Fibroblast of lung (primary cell): ENCODE data around the gene CHST12. TPM values are rescaled to one million over a fixed set of nuclear protein-coding genes. Genes with fewer than 3 reads are reported as not detected.

Source experiments
- DNase-seq, 2 donors: peaks; one replicate each; pipeline versions ENCODE4 v3.0.0 to v3.0.0-alpha.2; 2010; ENCODE audit warnings: low read depth in 2 of 2
- H2AFZ ChIP-seq: 2 replicates; pipeline ENCODE4 v1.5.1; 2012; ENCODE audit warnings: low read length, control low read depth, inconsistent platforms
- H3K27ac ChIP-seq: 2 replicates; pipeline ENCODE4 v1.5.1; 2011; ENCODE audit warnings: low read length, control low read depth; ENCODE audit not compliant: insufficient read depth
- H3K27me3 ChIP-seq: 2 replicates; pipeline ENCODE4 v1.5.1; 2011; ENCODE audit warnings: mild to moderate bottlenecking, low read length; ENCODE audit not compliant: control insufficient read depth, insufficient read depth
- H3K36me3 ChIP-seq: 2 replicates; pipeline ENCODE4 v1.5.1; 2011; ENCODE audit warnings: low read length; ENCODE audit not compliant: control insufficient read depth, insufficient read depth
- H3K4me1 ChIP-seq: 2 replicates; pipeline ENCODE4 v1.5.1; 2011; ENCODE audit warnings: low read length; ENCODE audit not compliant: control insufficient read depth, insufficient read depth; ENCODE audit errors: extremely low read depth
- H3K4me2 ChIP-seq: 2 replicates; pipeline ENCODE4 v1.5.1; 2011; ENCODE audit warnings: low read length, control low read depth; ENCODE audit not compliant: insufficient read depth; ENCODE audit errors: extremely low read depth
- H3K4me3 ChIP-seq, 4 experiments: fragments of 200-600 bp in 1 of 4; sonication (generic) in 1 of 4; replicated peaks in 1 of 4; 2 replicates each; pipeline ENCODE4 v1.5.1; 2011 to 2016; ENCODE audit warnings: low read length in 4 of 4, low read depth in 3 of 4, mild to moderate bottlenecking in 3 of 4, control low read depth in 2 of 4, inconsistent platforms in 1 of 4, mixed read lengths in 1 of 4; ENCODE audit not compliant: insufficient read depth in 1 of 4; ENCODE audit errors: control extremely low read depth in 1 of 4
- H3K79me2 ChIP-seq: 2 replicates; pipeline ENCODE4 v1.5.1; 2012; ENCODE audit warnings: mild to moderate bottlenecking, low read length, inconsistent platforms; ENCODE audit not compliant: control insufficient read depth, insufficient read depth
- H3K9ac ChIP-seq: 2 replicates; pipeline ENCODE4 v1.5.1; 2011; ENCODE audit warnings: mild to moderate bottlenecking, low read length, control low read depth; ENCODE audit not compliant: insufficient read depth
- H3K9me3 ChIP-seq: 2 replicates; pipeline ENCODE4 v1.5.1; 2012; ENCODE audit warnings: low read depth, low read length; ENCODE audit not compliant: control insufficient read depth, insufficient read depth
- H4K20me1 ChIP-seq: 2 replicates; pipeline ENCODE4 v1.5.1; 2011; ENCODE audit warnings: low read length; ENCODE audit not compliant: control insufficient read depth, insufficient read depth; ENCODE audit errors: extremely low read depth
- EZH2 ChIP-seq: IDR thresholded peaks from 2 replicates; pipeline ENCODE4 v1.5.1; 2012; ENCODE audit warnings: low read length, control low read depth, mild to moderate bottlenecking; ENCODE audit errors: missing control alignments
- polyA plus RNA-seq, 2 donors: library from polyadenylated mRNA; depleted of rRNA in 1 of 2; stranded (reverse) in 1 of 2; unstranded in 1 of 2; fragments of >200 nt; gene quantifications; 2 replicates each; pipeline ENCODE4 v1.2.1, GENCODE V29; 2011 to 2012; ENCODE audit warnings: missing spikeins in 1 of 2
- total RNA-seq: library from RNA; depleted of rRNA; stranded (reverse); fragments of >200 nt; gene quantifications from 2 replicates; pipeline ENCODE4 v1.2.1, GENCODE V29; 2014
- TF ChIP-seq, protein P1 (sequence below), 2 donors: IDR thresholded peaks in 1 of 2; conservative IDR thresholded peaks in 1 of 2; 1 replicate in 1 of 2; 2 replicates in 1 of 2; pipeline ENCODE4 v1.5.1; 2011 to 2012; ENCODE audit warnings: low read length in 2 of 2, control low read depth in 1 of 2, inconsistent platforms in 1 of 2, low read depth in 1 of 2, mild to moderate bottlenecking in 1 of 2

CHST12 gene
- total and polyA plus RNA-seq, 2 donors (not counting 1 experiment from before 2014, with no cell fraction given): 3.5 to 9.5 TPM

DNA sequence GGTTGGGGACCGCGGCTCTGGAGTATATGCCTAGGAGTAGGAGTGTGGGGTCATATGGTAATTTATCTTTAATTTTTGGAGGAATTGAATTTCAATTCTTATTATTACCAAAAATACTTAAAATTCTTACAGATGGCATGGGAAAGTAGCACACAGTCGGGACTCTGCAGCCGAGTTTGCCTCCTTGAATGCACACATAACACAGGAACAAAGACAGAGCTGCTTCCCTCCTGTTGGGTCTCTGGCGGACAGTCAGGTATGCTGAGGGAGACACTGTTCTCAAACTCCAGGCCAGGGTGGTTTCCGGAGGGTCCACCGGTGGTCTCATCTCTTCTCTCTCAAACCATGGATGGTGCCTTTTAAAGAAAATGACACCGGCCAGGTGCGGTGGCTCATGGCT is 40.1 kb downstream of the CHST12 start:
- H3K36me3 ChIP-seq: no peaks in the 10 kb centered on the region
- no peaks in the 10 kb centered on the region for H3K4me1 ChIP-seq
- H4K20me1 ChIP-seq: no peaks in the 10 kb centered on the region
- H3K9me3 ChIP-seq: no peaks in the 10 kb centered on the region
- no peak overlapping the region for H3K4me2 ChIP-seq
- no peak overlapping the region for H3K4me3 ChIP-seq
- H3K9ac ChIP-seq: no peak overlapping the region
- H3K27ac ChIP-seq: no peak overlapping the region
- no peaks in the 10 kb centered on the region for H3K27me3 ChIP-seq
- no peak for TF ChIP-seq EZH2
- TF ChIP-seq, protein P1, sequence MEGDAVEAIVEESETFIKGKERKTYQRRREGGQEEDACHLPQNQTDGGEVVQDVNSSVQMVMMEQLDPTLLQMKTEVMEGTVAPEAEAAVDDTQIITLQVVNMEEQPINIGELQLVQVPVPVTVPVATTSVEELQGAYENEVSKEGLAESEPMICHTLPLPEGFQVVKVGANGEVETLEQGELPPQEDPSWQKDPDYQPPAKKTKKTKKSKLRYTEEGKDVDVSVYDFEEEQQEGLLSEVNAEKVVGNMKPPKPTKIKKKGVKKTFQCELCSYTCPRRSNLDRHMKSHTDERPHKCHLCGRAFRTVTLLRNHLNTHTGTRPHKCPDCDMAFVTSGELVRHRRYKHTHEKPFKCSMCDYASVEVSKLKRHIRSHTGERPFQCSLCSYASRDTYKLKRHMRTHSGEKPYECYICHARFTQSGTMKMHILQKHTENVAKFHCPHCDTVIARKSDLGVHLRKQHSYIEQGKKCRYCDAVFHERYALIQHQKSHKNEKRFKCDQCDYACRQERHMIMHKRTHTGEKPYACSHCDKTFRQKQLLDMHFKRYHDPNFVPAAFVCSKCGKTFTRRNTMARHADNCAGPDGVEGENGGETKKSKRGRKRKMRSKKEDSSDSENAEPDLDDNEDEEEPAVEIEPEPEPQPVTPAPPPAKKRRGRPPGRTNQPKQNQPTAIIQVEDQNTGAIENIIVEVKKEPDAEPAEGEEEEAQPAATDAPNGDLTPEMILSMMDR (conservative IDR thresholded peaks at IDR 0.05 in 1 of 2, IDR thresholded peaks at IDR 0.05 in 1 of 2; ENCODE audit: low read depth in 1 of 2, low read length in 2 of 2): no peak
- no peak for DNase-seq
- no peak overlapping the region for H2AFZ ChIP-seq
- H3K79me2 ChIP-seq: no peaks in the 10 kb centered on the region

DNA sequence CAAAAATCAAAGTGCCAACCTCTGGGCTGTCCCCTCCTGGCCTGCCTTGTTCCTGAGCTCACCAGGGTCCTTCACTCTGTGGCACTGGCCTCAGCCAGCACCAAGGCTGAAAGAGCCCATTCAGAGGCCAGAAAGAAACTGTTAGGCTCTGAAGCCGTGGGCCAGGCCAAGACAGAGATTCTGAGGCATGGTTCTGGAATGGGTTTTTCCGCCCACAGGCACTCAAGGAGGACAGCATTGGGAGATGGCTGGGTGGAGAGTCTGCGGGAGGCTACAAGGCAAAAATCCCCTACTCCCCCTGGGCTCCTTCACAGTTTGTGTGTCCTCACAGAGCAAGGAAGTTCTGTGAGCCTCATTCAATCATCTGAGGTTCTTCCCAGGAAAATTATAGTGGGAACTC is 41.1 kb downstream of the CHST12 start:
- Histone ChIP-seq H3K36me3 (no peaks in the 10 kb centered on the region), H3K27ac (no peak overlapping the region), H3K4me2 (no peak overlapping the region), H3K27me3 (no peaks in the 10 kb centered on the region), H3K4me1 (no peaks in the 10 kb centered on the region), H3K79me2 (no peaks in the 10 kb centered on the region), H3K9me3 (no peaks in the 10 kb centered on the region), H2AFZ (no peak overlapping the region), H3K4me3 (no peak overlapping the region), H3K9ac (no peak overlapping the region), H4K20me1 (no peaks in the 10 kb centered on the region)
- TF ChIP-seq EZH2: no peak
- TF ChIP-seq, protein P1 (conservative IDR thresholded peaks at IDR 0.05 in 1 of 2, IDR thresholded peaks at IDR 0.05 in 1 of 2; ENCODE audit: low read depth in 1 of 2, low read length in 2 of 2): no peak
- DNase-seq: peak; percentile 6 to 90

DNA sequence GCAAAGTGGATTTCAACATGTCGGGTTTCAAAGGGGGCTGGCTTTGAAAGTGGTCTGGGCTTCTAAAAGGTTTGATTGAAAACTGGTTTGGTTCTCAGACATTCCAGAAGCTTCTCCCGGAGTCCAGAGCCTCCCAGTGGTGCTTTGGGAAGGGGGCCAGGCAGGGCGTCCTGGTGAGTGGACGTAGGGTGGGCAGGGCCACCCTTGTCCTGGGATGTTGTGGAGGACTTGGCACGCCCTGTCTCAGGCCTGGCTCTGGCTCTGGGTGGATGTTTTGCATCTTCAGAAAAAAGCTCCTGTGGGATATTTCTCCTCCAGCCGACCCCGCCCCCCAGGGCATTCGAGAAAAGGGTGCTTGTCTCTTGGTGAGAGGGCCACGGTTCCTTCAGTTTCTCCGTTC is 41.6 kb downstream of the CHST12 start:
- Histone ChIP-seq H3K27ac (no peak overlapping the region), H3K79me2 (no peaks in the 10 kb centered on the region), H3K9ac (no peak overlapping the region), H3K36me3 (no peaks in the 10 kb centered on the region), H3K4me3 (no peak overlapping the region), H3K4me2 (no peak overlapping the region), H3K9me3 (no peaks in the 10 kb centered on the region), H3K4me1 (no peaks in the 10 kb centered on the region), H2AFZ (no peak overlapping the region), H3K27me3 (no peaks in the 10 kb centered on the region), H4K20me1 (no peaks in the 10 kb centered on the region)
- TF ChIP-seq, protein P1 (conservative IDR thresholded peaks at IDR 0.05 in 1 of 2, IDR thresholded peaks at IDR 0.05 in 1 of 2; ENCODE audit: low read depth in 1 of 2, low read length in 2 of 2): no peak
- TF ChIP-seq EZH2: no peak
- DNase-seq: peak in 1 of 2 donors; percentile 39
